K562 (cell line): ENCODE results near the gene TUBB6. TPM values are rescaled to one million over a fixed set of nuclear protein-coding genes. Genes with fewer than 3 reads are reported as not detected.

ENCODE experiments used
- ATF1 ChIP-seq, 2 experiments: fragments of 450-650 bp in 1 of 2; IDR thresholded peaks; 2 replicates each; pipeline ENCODE4 v1.6.1; 2016; ENCODE audit warnings: missing compliant biosample characterization in 1 of 2, missing genetic modification characterization in 1 of 2
- ATF7 ChIP-seq: fragments of 450-650 bp; IDR thresholded peaks from 2 replicates; pipeline ENCODE4 v1.7.1; 2014; ENCODE audit warnings: mild to moderate bottlenecking, moderate library complexity
- CEBPG ChIP-seq, 3 experiments: fragments of 200-800 bp in 1 of 3; sonication (Bioruptor generic) in 1 of 3; sonication (generic) in 1 of 3; formaldehyde crosslinking in 1 of 3; IDR thresholded peaks in 2 of 3; conservative IDR thresholded peaks in 1 of 3; 2 replicates each; pipeline versions ENCODE4 v1.6.1 to v1.8.0; 2016 to 2022; ENCODE audit warnings: missing compliant biosample characterization in 2 of 3, missing genetic modification characterization in 2 of 3, mild to moderate bottlenecking in 1 of 3, missing genetic modification reagents in 1 of 3
- CEBPZ ChIP-seq: fragments of 150-350 bp; IDR thresholded peaks from 2 replicates; pipeline ENCODE4 v1.6.1; 2014; ENCODE audit warnings: low read depth, mild to moderate bottlenecking, low read length, borderline replicate concordance
- E2F1 ChIP-seq: sonication (generic); formaldehyde crosslinking; IDR thresholded peaks from 2 replicates; pipeline ENCODE4 v1.8.1; 2023; ENCODE audit warnings: mild to moderate bottlenecking, missing genetic modification reagents, moderate library complexity
- ELF1 ChIP-seq: fragments of 200-800 bp; sonication (Bioruptor generic); IDR thresholded peaks from 2 replicates; pipeline ENCODE4 v1.6.1; 2016; ENCODE audit warnings: missing genetic modification characterization, missing compliant biosample characterization
- ELF4 ChIP-seq: fragments of 450-650 bp; formaldehyde crosslinking; IDR thresholded peaks from 2 replicates; pipeline ENCODE4 v1.4.0; 2022; ENCODE audit warnings: missing genetic modification characterization
- ERF ChIP-seq: fragments of 450-650 bp; formaldehyde crosslinking; IDR thresholded peaks from 2 replicates; pipeline ENCODE4 v1.4.0; 2020; ENCODE audit warnings: mild to moderate bottlenecking, mixed read lengths
- MAFK ChIP-seq: IDR thresholded peaks from 2 replicates; pipeline ENCODE4 v1.6.1; 2011; ENCODE audit warnings: low read length, improper control_type of control experiment
- MECOM ChIP-seq: fragments of 250-450 bp; sonication (Bioruptor Pico); IDR thresholded peaks from 2 replicates; pipeline ENCODE4 v1.8.0; 2022; ENCODE audit warnings: inconsistent platforms
- MITF ChIP-seq: IDR thresholded peaks from 2 replicates; pipeline ENCODE4 v1.6.1; 2014; ENCODE audit warnings: antibody characterized with exemption
- NCOA1 ChIP-seq: fragments of 450-650 bp; IDR thresholded peaks from 2 replicates; pipeline ENCODE4 v1.6.1; 2016; ENCODE audit warnings: low read depth
- NCOR1 ChIP-seq: fragments of 450-650 bp; IDR thresholded peaks from 2 replicates; pipeline ENCODE4 v1.6.1; 2016; ENCODE audit warnings: mild to moderate bottlenecking, moderate library complexity
- RBBP5 ChIP-seq: fragments of 200-600 bp; sonication (generic); IDR thresholded peaks from 2 replicates; pipeline ENCODE4 v1.6.1; 2012; ENCODE audit warnings: borderline replicate concordance, mild to moderate bottlenecking, low read length, control low read depth, inconsistent platforms; ENCODE audit not compliant: insufficient read depth, poor library complexity, severe bottlenecking
- RFX7 ChIP-seq: fragments of 250-450 bp; sonication (Bioruptor Pico); IDR thresholded peaks from 2 replicates; pipeline ENCODE4 v1.5.1; 2021; ENCODE audit warnings: mild to moderate bottlenecking
- SP2 ChIP-seq: IDR thresholded peaks from 2 replicates; pipeline ENCODE4 v1.6.1; 2011; ENCODE audit warnings: mild to moderate bottlenecking, low read depth, low read length, moderate library complexity; ENCODE audit not compliant: poor library complexity, severe bottlenecking; ENCODE audit errors: extremely low read depth
- STAT5B ChIP-seq: fragments of 250-450 bp; sonication (Bioruptor Pico); IDR thresholded peaks from 2 replicates; pipeline ENCODE4 v1.8.0; 2021; ENCODE audit warnings: mild to moderate bottlenecking, inconsistent platforms
- YY1 ChIP-seq, 3 experiments: IDR thresholded peaks; 2 replicates each; pipeline ENCODE4 v1.6.1; 2011; ENCODE audit warnings: low read length in 2 of 3, mild to moderate bottlenecking in 2 of 3, moderate library complexity in 2 of 3, borderline replicate concordance in 1 of 3, control low read depth in 1 of 3, low read depth in 1 of 3; ENCODE audit not compliant: insufficient read depth in 3 of 3, insufficient replicate concordance in 2 of 3, control insufficient read depth in 1 of 3, insufficient read length in 1 of 3; ENCODE audit errors: extremely low read depth in 1 of 3
- ZBTB8A ChIP-seq: fragments of 450-650 bp; IDR thresholded peaks from 2 replicates; pipeline ENCODE4 v1.6.1; 2018; ENCODE audit warnings: mild to moderate bottlenecking, moderate library complexity; ENCODE audit not compliant: partially characterized antibody
- ZNF282 ChIP-seq: sonication (generic); formaldehyde crosslinking; IDR thresholded peaks from 2 replicates; pipeline ENCODE4 v1.8.1; 2023; ENCODE audit warnings: missing genetic modification reagents
- ZNF384 ChIP-seq: IDR thresholded peaks from 2 replicates; pipeline ENCODE4 v1.6.1; 2012; ENCODE audit warnings: low read depth, low read length, improper control_type of control experiment
- ZNF444 ChIP-seq: fragments of 250-450 bp; sonication (Bioruptor Pico); IDR thresholded peaks from 2 replicates; pipeline ENCODE4 v1.4.0; 2020; ENCODE audit warnings: mild to moderate bottlenecking, moderate library complexity
- ZNF780A ChIP-seq: fragments of 250-450 bp; sonication (Bioruptor Pico); IDR thresholded peaks from 2 replicates; pipeline ENCODE4 v1.5.0; 2021; ENCODE audit warnings: mild to moderate bottlenecking
- polyA plus RNA-seq, 8 experiments: library from polyadenylated mRNA; depleted of rRNA in 4 of 8; stranded (reverse) in 5 of 8; unstranded in 3 of 8; fragments of >200 nt; fragmentation: Nextera tagmentation in 2 of 8; fragmentation: Illumina TruSeq in 1 of 8; extraction: Ambion mirVana in 2 of 8; extraction: Trizol in 1 of 8; gene quantifications; 2 replicates each; pipeline versions ENCODE4 v1.2.1 to v1.2.3, GENCODE V29; 2011 to 2014; ENCODE audit warnings: inconsistent platforms in 1 of 8, missing spikeins in 1 of 8
- total RNA-seq, 7 experiments: library from RNA; depleted of rRNA in 6 of 7; stranded (reverse); fragments of >200 nt in 6 of 7; fragmentation: Illumina TruSeq in 2 of 7; extraction: Trizol in 2 of 7; gene quantifications; 2 replicates each; pipeline versions ENCODE4 v1.2.1 to v1.2.3, GENCODE V29; 2011 to 2021; ENCODE audit warnings: low replicate concordance in 1 of 7

TUBB6 gene
- total and polyA plus RNA-seq, 9 of the 15 experiments (the other 6 are each of a cell fraction or from before 2014, with no cell fraction given), result 43.9 to 404 (median 81.1) TPM

- TF ChIP-seq NCOR1 (no peak), CEBPG (CRISPR knock-in tag; IDR thresholded peaks at IDR 0.05) (no peak), CEBPG (tag; conservative IDR thresholded peaks at IDR 0.05 in 1 of 2, IDR thresholded peaks at IDR 0.05 in 1 of 2) (no peak), ZNF444 (no peak), MAFK (no peak), ZNF384 (0 out of 2 replicates have a peak, but pooled peaks have one; percentile 29), YY1 (IDR thresholded peaks at IDR 0.05; ENCODE audit: borderline replicate concordance in 1 of 3, control insufficient read depth in 1 of 3, extremely low read depth in 1 of 3, insufficient read depth in 3 of 3, insufficient read length in 1 of 3, insufficient replicate concordance in 2 of 3, low read depth in 1 of 3, low read length in 2 of 3) (no peak), E2F1 (no peak), RBBP5 (no peak), SP2 (no peak), ZNF780A (CRISPR knock-in tag) (no peak), CEBPZ (no peak), ATF1 (CRISPR knock-in tag; IDR thresholded peaks at IDR 0.05) (no peak), ATF1 (tag; IDR thresholded peaks at IDR 0.05) (no peak), MECOM (no peak), ZNF282 (CRISPR knock-in tag) (no peak), ELF1 (no peak), ERF (no peak), ATF7 (no peak), STAT5B (CRISPR knock-in tag) (no peak), ZBTB8A (no peak), ELF4 (CRISPR knock-in tag) (no peak), NCOA1 (no peak), RFX7 (CRISPR knock-in tag) (no peak), MITF (no peak)
Measured at GRCh38 chr18:12283256-12283655, 24.8 kb upstream of the TUBB6 start (continued).
